ENCODE measurements around the gene SLC29A1.
A peak's percentile ranks its signal among the peaks of the same experiment; 100 is the strongest.

Gene SLC29A1

GRCh38 chr6:44223319-44224028 is at the start of gene SLC29A1:
Gene SLC29A1 (plus strand): TSS chr6:44223595. CDS start chr6:44227314, 3,719 bp downstream.
- peak within 1 kb of the TSS; percentile 50 to 60 for H3K4me3 ChIP-seq (replicated peaks in 1 of 2; ENCODE audit: low read depth in 2 of 2, low read length in 2 of 2)
- peak; percentile 34 to 42 for DNase-seq (ENCODE audit: low read depth in 2 of 2)
- no peak for TF ChIP-seq CTCF (IDR thresholded peaks at IDR 0.05; ENCODE audit: low read depth, low read length)

GRCh38 chr6:44176130-44176761 is 47.1 kb upstream of the SLC29A1 start:
- H3K4me3 ChIP-seq (replicated peaks in 1 of 2; ENCODE audit: low read depth in 2 of 2, low read length in 2 of 2) = no peak overlapping the region
- no peak for TF ChIP-seq CTCF (IDR thresholded peaks at IDR 0.05; ENCODE audit: low read depth, low read length)
- DNase-seq (ENCODE audit: low read depth in 2 of 2) = no peak

GRCh38 chr6:44176762-44177509 is 46.5 kb upstream of the SLC29A1 start:
- no peak for DNase-seq (ENCODE audit: low read depth in 2 of 2)
- no peak overlapping the region for H3K4me3 ChIP-seq (replicated peaks in 1 of 2; ENCODE audit: low read depth in 2 of 2, low read length in 2 of 2)
- TF ChIP-seq CTCF (IDR thresholded peaks at IDR 0.05; ENCODE audit: low read depth, low read length) = no peak

- no peak for TF ChIP-seq CTCF (IDR thresholded peaks at IDR 0.05; ENCODE audit: low read depth, low read length)
- no peak overlapping the region for H3K4me3 ChIP-seq (replicated peaks in 1 of 2; ENCODE audit: low read depth in 2 of 2, low read length in 2 of 2)
- peak; percentile 88 to 98 for DNase-seq (ENCODE audit: low read depth in 2 of 2)
These were observed 45.5 kb upstream of the SLC29A1 start for GRCh38 chr6:44177691-44178423.

GRCh38 chr6:44178424-44179071 is 44.8 kb upstream of the SLC29A1 start:
- no peak overlapping the region for H3K4me3 ChIP-seq (replicated peaks in 1 of 2; ENCODE audit: low read depth in 2 of 2, low read length in 2 of 2)
- no peak for DNase-seq (ENCODE audit: low read depth in 2 of 2)
- TF ChIP-seq CTCF (IDR thresholded peaks at IDR 0.05; ENCODE audit: low read depth, low read length) = no peak

GRCh38 chr6:44179072-44179536 is 44.3 kb upstream of the SLC29A1 start:
- no peak overlapping the region for H3K4me3 ChIP-seq (replicated peaks in 1 of 2; ENCODE audit: low read depth in 2 of 2, low read length in 2 of 2)
- peak in 1 of 2 donors; percentile 22 for DNase-seq (ENCODE audit: low read depth in 2 of 2)
- no peak for TF ChIP-seq CTCF (IDR thresholded peaks at IDR 0.05; ENCODE audit: low read depth, low read length)
